ENCODE data around the gene VILL. TPM values are rescaled to one million over a fixed set of nuclear protein-coding genes. Genes with fewer than 3 reads are reported as not detected.

Gene VILL
- polyA plus RNA-seq, 1 experiment: 8.8 TPM

DNA sequence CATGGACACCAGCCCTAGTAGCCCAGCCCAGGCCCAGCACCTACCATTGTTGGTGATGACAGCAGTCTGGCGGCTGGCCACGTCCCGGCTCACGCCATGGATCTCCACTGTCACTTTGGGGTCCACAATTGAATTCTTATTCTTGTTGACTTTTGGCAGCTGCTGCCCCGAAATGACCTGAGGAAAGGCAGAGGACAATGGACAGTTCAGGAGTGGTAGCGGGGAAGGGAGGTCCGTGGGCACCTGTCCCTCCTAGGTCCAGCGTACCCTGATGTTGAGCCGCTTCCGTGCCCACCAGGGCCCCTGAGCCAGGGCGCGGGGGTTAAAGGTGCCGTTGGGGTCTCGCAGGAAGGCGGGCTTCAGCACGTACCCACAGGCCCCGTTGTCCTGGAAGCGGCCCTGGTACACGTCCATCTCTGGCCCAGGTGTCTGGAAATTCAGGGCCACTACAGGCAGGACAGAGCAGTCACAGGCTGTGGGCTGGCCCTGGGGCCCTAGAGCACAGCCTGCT is 17.7 kb downstream of the VILL start:
- no peak for DNase-seq (ENCODE audit: low read depth)
- peaks cover 4% of the 10 kb centered on the region for H3K36me3 ChIP-seq (ENCODE audit: control insufficient read depth, insufficient read depth, low read length)
- POLR2A ChIA-PET: no interaction called here
- TF ChIP-seq, protein P1, sequence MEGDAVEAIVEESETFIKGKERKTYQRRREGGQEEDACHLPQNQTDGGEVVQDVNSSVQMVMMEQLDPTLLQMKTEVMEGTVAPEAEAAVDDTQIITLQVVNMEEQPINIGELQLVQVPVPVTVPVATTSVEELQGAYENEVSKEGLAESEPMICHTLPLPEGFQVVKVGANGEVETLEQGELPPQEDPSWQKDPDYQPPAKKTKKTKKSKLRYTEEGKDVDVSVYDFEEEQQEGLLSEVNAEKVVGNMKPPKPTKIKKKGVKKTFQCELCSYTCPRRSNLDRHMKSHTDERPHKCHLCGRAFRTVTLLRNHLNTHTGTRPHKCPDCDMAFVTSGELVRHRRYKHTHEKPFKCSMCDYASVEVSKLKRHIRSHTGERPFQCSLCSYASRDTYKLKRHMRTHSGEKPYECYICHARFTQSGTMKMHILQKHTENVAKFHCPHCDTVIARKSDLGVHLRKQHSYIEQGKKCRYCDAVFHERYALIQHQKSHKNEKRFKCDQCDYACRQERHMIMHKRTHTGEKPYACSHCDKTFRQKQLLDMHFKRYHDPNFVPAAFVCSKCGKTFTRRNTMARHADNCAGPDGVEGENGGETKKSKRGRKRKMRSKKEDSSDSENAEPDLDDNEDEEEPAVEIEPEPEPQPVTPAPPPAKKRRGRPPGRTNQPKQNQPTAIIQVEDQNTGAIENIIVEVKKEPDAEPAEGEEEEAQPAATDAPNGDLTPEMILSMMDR (IDR thresholded peaks at IDR 0.05; ENCODE audit: insufficient read depth, low read depth, low read length): no peak
- CTCF ChIA-PET: interaction anchor here (0.9 kb wide), 1 partner anchor 45 kb away, joined by 3 read pairs; no protein-coding TSS in a partner anchor
- H3K27me3 ChIP-seq (ENCODE audit: control insufficient read depth, insufficient read depth, low read length): no peaks in the 10 kb centered on the region
- H3K4me3 ChIP-seq (ENCODE audit: low read depth, low read length): no peak overlapping the region

DNA sequence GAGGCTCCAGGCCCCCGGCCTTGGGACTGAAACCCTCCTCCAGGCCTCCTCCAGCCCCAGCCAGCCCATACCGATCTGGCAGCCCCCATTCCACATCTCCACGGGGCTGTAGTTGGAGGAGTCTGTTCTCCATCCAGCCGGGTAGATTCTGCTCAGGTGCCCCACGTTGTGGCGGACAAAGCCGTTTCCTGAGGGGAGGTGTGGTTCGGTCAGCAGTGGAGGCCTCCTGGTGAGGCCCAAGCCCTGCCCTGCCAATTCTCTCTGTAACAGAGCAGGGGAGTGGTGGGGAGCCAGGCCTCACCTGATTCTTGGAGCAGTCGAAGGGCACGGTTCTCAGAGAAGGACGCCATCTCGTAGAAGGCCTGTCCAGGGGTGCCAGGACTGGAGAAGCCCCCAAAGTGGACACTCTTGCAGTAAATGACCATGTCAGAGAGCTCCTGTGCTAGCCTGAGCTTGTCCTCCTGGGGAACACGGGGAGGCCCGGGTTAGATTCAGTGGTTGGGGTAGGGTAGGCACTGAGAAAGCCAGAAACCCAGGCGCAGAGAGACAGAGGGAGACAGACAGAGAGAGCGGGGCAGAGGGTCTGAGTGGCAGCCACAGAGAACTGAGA is 18.5 kb downstream of the VILL start:
- Histone ChIP-seq H3K4me3 (ENCODE audit: low read depth, low read length) (no peak overlapping the region), H3K27me3 (ENCODE audit: control insufficient read depth, insufficient read depth, low read length) (no peaks in the 10 kb centered on the region), H3K36me3 (ENCODE audit: control insufficient read depth, insufficient read depth, low read length) (peaks cover 4% of the 10 kb centered on the region)
- DNase-seq (ENCODE audit: low read depth): no peak
- TF ChIP-seq, protein P1 (IDR thresholded peaks at IDR 0.05; ENCODE audit: insufficient read depth, low read depth, low read length): no peak
- ChIA-PET CTCF (interaction anchor here (0.6 kb wide), 1 partner anchor 154 kb away, joined by 3 read pairs; no protein-coding TSS in a partner anchor), POLR2A (no interaction called here)

DNA sequence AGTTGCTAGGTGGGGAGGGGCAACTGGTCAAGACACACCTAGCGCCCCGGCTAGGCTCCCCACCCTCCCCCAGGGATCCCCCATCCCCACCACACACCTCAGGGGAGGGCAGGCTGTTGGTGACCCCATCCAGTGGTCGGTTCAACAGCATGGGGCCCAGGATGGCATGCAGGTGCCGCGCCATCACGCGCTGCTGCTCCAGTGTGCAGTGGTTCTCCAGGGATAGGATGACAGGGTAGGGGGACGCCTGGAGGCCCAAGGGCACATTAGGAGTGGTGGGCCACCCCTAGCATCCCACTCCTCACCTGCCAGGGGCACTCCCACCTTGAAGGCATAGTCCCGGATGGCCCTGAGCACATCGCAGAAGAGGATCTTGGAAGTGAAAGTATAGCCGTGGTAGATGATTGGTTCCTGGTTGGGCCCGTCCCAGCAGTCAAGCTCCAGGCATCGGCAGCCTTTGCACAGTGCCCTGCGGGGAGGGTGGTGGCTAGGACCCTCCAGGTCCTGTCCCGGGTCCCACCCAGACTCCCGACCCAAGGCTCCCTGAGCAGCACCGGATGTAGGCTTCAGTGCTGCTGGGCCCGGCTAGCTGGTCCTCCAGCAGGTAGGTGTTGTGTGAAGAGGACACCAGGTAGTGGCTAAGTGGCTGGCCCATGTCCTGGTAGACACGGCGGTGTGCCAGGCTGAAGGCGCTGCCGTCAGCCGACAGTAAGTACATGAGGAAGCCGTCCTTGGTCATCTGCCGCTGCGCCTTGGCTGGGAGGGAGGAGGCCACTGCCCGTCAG is 19.4 kb downstream of the VILL start:
- no peak overlapping the region for H3K4me3 ChIP-seq (ENCODE audit: low read depth, low read length)
- DNase-seq (ENCODE audit: low read depth): no peak
- no peaks in the 10 kb centered on the region for H3K27me3 ChIP-seq (ENCODE audit: control insufficient read depth, insufficient read depth, low read length)
- TF ChIP-seq, protein P1 (IDR thresholded peaks at IDR 0.05; ENCODE audit: insufficient read depth, low read depth, low read length): no peak
- ChIA-PET CTCF (interaction anchor here (0.6 kb wide), 1 partner anchor 155 kb away, joined by 3 read pairs; no protein-coding TSS in a partner anchor), POLR2A (no interaction called here)
- peaks cover 4% of the 10 kb centered on the region for H3K36me3 ChIP-seq (ENCODE audit: control insufficient read depth, insufficient read depth, low read length)

DNA sequence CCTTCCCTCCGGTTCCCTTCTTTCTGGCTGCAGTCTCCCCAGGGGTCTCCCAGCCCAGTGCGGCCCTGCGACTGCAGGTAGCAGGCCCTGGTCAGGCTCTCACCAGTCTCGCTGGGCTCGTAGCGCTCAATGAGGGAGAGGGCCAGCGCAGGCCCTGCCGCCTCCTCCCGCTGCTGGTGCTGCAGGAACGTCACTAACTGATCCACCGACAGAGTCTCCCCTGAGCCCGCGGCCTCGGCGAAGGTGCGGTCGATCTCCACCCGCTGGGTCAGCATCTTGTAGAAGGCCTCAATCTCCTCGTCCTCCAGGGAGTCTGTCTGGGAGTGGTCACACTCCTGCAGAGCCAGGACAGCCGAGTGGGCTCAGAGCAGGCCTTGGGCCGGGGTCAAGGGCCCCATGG is 20.5 kb downstream of the VILL start:
- Histone ChIP-seq H3K36me3 (ENCODE audit: control insufficient read depth, insufficient read depth, low read length) (peaks cover 2% of the 10 kb centered on the region), H3K4me3 (ENCODE audit: low read depth, low read length) (no peak overlapping the region), H3K27me3 (ENCODE audit: control insufficient read depth, insufficient read depth, low read length) (no peaks in the 10 kb centered on the region)
- TF ChIP-seq, protein P1 (IDR thresholded peaks at IDR 0.05; ENCODE audit: insufficient read depth, low read depth, low read length): no peak
- DNase-seq (ENCODE audit: low read depth): no peak
- POLR2A ChIA-PET: no interaction called here
- CTCF ChIA-PET: no interaction called here

DNA sequence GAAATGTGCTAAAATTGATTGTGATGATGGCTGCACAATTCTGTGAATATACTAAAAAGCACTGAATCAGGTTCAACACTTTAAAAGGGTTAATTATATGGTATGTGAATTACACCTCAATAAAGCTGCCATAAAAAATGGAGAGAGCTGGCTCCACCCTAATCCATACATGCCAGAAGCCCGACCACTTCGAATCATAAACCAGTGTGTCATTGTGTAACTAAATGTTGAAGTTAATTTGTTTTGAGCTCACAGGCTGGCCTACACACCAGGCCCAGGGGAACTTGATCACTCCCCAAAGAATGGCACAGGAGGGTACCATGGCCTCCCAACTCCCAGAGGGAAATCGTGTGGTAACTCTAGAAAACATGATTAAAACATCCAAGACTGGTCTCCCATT is 24.9 kb downstream of the VILL start:
- ChIA-PET POLR2A (no interaction called here), CTCF (no interaction called here)
- H3K27me3 ChIP-seq (ENCODE audit: control insufficient read depth, insufficient read depth, low read length): no peaks in the 10 kb centered on the region
- DNase-seq (ENCODE audit: low read depth): no peak
- H3K4me3 ChIP-seq (ENCODE audit: low read depth, low read length): no peak overlapping the region
- H3K36me3 ChIP-seq (ENCODE audit: control insufficient read depth, insufficient read depth, low read length): peaks cover 9% of the 10 kb centered on the region
- TF ChIP-seq, protein P1 (IDR thresholded peaks at IDR 0.05; ENCODE audit: insufficient read depth, low read depth, low read length): no peak

All from BJ (cell line).